C4-2B (cell line): ENCODE results near the gene COL19A1.

Experiments used
- ZFX ChIP-seq: fragments of 450-650 bp; IDR thresholded peaks from 2 replicates; pipeline ENCODE4 v1.6.1; 2017
- TF ChIP-seq, protein P1 (sequence below): fragments of 450-650 bp; conservative IDR thresholded peaks from 2 replicates; pipeline ENCODE4 v1.5.1; 2017; ENCODE audit warnings: mild to moderate bottlenecking

DNA sequence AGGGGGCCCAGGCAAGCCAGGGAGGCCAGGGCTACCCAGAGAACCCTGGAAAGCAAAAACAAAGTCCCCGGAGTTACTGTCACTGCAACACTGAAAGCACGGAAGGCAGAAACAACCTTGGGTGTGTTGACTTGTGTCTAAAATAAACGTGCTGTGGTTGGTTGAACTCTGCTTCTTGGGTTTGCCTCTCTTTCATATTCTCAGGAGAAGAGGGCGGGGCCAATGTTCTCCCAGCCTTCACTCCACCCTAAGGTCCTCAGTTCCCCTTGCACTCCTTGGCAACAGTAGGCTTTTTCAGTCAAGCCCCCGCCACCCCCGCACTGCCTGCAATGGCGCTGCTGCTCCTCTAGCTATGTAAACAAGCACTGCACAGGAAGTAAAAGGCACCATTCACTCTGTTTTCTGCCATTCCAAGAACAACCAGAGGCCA lies 375.6 kb downstream of the COL19A1 start:
- TF ChIP-seq, protein P1, sequence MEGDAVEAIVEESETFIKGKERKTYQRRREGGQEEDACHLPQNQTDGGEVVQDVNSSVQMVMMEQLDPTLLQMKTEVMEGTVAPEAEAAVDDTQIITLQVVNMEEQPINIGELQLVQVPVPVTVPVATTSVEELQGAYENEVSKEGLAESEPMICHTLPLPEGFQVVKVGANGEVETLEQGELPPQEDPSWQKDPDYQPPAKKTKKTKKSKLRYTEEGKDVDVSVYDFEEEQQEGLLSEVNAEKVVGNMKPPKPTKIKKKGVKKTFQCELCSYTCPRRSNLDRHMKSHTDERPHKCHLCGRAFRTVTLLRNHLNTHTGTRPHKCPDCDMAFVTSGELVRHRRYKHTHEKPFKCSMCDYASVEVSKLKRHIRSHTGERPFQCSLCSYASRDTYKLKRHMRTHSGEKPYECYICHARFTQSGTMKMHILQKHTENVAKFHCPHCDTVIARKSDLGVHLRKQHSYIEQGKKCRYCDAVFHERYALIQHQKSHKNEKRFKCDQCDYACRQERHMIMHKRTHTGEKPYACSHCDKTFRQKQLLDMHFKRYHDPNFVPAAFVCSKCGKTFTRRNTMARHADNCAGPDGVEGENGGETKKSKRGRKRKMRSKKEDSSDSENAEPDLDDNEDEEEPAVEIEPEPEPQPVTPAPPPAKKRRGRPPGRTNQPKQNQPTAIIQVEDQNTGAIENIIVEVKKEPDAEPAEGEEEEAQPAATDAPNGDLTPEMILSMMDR: no peak
- no peak for TF ChIP-seq ZFX
